GM21381 (cell line): ENCODE data around the gene CCDC181.
"Not testable (repeated sequence)": the region's sequence is repeated elsewhere in the genome, so short reads cannot be mapped to it uniquely, and the experiment has no call there.

Source experiments
- ATAC-seq: cut with Tn5 transposase; IDR thresholded peaks from one replicate; pipeline ENCODE4 v1.9.1; 2021; ENCODE audit warnings: mild to moderate bottlenecking, moderate library complexity; ENCODE audit not compliant: unreplicated experiment

Gene CCDC181

DNA sequence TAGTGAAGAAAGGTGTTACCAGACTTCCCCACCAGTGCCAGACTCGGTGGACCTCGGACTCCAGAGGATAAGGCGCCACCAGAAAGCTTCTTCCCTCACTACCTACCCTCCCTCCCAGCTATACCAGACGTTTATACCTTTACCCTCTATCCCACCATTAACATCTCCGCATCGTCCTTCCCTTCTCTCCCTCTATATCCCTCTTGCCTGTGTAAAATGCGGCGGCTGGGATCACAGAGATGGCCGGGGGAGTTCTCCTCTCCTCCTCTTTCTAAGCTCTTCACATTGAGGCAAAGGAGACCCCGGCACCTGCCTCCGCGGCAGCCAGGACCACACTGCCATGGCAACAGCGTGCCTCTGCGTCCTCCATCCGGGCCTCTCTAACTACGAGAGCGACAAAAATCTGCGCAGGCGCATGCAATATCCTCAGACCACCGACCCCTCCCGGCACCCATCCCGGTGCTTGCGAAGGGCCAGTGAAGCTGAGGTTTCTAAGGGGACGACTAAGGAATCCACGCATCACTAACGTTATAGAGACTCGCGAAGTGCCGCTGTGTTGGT is at the start of gene CCDC181:
Gene CCDC181 (minus strand): TSS at position 394 of the 561 bp plus-strand sequence. CDS start 2,547 bp downstream, outside the sequence.
- no peak for ATAC-seq

DNA sequence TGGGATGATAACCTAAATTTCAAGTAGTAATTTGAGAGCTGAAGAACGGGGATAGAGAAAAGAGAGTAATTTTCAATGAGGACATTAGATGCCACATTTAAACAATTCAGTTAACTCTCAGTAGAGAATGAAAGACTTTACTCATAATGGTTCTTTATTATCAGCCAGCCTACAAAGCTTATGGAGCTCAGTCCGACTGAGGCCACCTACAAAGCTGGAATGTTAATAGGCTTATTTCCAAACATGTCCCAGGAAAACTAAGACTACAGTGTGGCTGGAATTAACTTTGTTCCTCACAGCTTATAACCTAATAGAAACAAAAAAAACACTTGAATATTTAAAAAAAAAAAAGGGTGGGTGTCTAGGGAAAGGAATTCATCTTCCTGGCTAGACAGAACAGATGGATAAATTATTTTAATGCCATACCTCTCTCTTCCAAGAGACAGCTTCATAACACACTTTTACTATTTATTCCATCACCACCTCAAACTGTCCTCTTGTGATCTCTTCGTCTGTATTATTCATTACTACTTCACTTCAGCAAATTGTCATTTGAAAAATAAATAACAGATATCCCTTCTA is 48.6 kb upstream of the CCDC181 start:
- no peak for ATAC-seq

DNA sequence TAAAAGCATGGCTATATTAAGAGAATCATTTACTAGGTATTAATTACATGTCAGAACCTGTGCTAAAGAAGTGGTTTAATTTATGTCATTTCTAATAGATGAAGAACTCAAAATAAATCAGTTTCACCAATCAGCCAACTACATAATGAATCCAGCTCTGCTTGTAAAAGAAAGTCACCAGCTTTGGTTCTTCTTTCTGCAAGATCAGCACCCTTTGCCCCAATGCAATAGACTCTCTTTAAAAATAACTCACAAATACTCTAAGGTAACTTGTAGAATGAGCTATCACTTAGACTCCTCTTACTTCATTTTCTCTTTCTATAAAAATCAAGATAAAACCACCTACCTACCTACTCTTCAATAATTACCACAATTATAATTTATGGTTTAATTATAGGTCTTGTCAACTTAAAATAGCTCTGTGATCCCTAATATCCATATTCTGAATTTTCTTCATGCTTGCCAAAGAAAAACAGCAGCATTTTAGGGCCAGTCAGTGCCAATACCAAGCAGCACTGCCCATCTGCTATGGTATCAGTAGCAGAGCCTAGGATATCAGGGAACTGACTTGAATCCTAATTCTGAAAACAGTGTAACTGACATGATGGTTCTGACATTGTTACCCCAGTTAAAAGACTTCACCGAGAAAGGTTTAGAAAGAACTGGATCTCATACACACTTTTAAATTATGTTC is 47.2 kb upstream of the CCDC181 start:
- ATAC-seq, result no peak

DNA sequence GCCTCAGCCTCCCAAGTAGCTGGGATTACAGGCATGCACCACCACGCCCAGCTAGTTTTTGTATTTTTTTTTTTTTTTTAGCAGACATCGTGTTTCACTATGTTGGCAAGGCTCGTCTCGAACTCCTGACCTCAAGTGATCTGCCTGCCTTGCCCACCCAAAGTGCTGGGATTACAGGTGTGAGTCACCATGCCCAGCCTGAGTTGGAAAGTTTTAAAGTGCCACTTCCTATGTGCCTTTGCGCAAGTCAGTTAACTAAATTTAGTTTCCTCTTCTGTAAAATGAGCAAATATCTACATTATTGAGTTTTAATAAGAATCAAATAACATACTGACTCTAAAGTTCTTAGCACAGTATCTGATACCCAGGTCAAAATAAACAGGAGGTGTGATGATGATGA is 46.1 kb upstream of the CCDC181 start:
- no peak for ATAC-seq

GRCh38 chr1:169472738-169473137 is 45.5 kb upstream of the CCDC181 start:
- no peak for ATAC-seq

DNA sequence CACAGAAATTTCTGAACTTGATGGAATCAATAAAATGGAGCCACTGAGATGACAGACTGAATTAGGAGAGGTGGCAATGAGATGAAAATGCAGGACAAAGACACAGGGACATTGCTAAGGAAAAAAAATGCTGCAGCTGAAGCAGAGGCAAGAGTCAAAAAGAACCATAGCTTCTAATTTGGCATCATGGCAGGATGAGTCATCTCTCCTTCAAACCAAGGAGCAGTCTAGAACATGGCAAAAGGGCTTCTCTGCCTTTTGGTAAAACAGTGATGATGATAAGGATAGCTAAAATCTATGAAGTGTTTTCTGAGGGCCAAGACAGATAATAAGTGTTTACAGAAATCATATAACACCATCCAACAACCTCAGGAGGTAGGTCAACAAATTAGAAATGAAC is 41.7 kb upstream of the CCDC181 start:
- no peak for ATAC-seq

GRCh38 chr1:169466259-169467230 is 39.3 kb upstream of the CCDC181 start:
- ATAC-seq, result no peak

GRCh38 chr1:169465281-169465680 is 38.0 kb upstream of the CCDC181 start:
- ATAC-seq, result no peak

GRCh38 chr1:169462385-169462784 is 35.1 kb upstream of the CCDC181 start:
- no peak for ATAC-seq

- ATAC-seq, result no peak
Measured at GRCh38 chr1:169461390-169462000, 34.2 kb upstream of the CCDC181 start.

GRCh38 chr1:169460191-169460833 is 33.0 kb upstream of the CCDC181 start:
- ATAC-seq, result no peak

- ATAC-seq, result no peak
Measured at GRCh38 chr1:169457443-169457842, 30.2 kb upstream of the CCDC181 start.

DNA sequence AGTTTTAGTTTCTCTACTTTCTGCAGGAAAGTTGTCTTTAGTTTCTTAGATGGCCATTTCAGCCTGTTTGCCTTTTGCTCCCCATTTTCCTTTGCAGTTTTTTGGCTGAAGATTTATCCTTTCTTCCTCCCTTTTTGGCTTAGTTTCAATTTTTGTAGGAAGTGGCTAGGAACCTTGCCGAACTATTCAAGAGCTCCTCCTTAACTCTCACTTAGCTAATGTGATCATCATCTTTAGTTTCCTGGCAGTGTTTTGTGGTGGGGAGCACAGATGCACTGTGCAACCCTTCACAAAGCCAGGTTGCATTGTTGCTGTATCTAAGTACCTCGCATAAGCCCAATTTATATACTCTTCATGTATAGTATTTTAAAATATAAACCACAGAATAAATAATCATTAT is 28.8 kb upstream of the CCDC181 start:
- no peak for ATAC-seq

DNA sequence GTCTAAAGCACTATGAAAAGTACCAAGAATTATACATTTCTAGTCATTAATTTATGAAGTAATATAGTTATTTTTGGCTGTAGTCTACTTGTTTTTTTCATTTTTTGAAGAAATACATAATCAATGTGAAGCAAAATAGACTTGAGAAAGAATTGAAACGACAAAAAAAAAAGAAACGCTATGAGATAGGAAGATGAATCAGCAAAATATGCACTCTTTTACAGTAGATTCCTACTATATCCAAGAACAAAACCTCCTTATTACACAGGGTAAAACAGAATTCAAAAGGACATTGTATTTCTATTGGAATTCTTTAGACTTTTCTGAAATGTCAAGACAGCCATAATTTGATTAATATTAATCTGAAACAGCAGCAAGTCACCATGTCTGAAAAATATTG is 25.6 kb upstream of the CCDC181 start:
- no peak for ATAC-seq

- no peak for ATAC-seq
Measured at GRCh38 chr1:169451218-169451824, 24.0 kb upstream of the CCDC181 start.

DNA sequence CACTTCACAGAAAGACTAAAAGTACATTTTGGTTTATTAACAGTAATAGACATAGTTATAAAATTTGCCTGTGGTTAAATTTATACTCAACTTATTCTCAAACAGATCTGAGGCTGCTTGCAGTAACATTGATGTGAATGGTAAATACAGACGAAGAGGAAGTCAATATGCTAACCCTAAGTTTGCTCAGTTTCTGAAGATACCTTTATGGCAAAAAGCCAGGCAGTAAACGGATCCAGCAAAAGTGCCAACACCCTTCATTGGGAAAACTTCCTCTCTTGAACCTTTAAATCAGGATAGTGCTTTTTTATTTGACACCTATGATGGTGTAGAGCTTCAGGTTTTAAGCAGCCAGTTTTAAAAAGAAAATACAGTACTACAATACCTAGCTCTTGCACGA is 16.6 kb upstream of the CCDC181 start:
- ATAC-seq, result no peak

GRCh38 chr1:169426174-169426705 is 1.0 kb downstream of the CCDC181 start:
- ATAC-seq, result no peak

- ATAC-seq, result no peak
Measured at GRCh38 chr1:169421309-169421708, 6.0 kb downstream of the CCDC181 start.

DNA sequence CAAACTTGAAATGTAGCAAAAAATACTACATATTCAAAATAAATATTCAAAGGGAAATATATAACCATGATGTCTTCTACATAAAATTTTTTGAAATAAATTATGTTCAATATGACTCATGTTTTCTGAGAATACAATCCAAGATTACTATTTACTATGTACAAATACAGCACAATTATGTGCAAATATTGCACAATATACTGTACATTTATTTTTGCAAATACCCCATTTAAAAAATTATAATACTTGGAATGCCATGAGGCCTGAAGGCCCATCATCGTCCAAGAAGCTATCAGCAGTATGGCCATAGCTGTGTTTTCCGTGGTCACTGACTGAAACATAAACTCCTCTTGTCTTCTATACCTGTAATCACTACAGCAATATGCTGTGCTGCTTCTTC is 12.3 kb downstream of the CCDC181 start:
- no peak for ATAC-seq

GRCh38 chr1:169408340-169408739 is 18.9 kb downstream of the CCDC181 start:
- ATAC-seq, result not testable (repeated sequence)
